NCI-H748 treated with DMSO at 0.1 percent for 48 hours (cell line): ENCODE data around the gene WDR62.

Experiments used
- DNase-seq: peaks from one replicate; lab custom pipeline; 2025; lab: John Stamatoyannopoulos, UW

WDR62 gene

DNA sequence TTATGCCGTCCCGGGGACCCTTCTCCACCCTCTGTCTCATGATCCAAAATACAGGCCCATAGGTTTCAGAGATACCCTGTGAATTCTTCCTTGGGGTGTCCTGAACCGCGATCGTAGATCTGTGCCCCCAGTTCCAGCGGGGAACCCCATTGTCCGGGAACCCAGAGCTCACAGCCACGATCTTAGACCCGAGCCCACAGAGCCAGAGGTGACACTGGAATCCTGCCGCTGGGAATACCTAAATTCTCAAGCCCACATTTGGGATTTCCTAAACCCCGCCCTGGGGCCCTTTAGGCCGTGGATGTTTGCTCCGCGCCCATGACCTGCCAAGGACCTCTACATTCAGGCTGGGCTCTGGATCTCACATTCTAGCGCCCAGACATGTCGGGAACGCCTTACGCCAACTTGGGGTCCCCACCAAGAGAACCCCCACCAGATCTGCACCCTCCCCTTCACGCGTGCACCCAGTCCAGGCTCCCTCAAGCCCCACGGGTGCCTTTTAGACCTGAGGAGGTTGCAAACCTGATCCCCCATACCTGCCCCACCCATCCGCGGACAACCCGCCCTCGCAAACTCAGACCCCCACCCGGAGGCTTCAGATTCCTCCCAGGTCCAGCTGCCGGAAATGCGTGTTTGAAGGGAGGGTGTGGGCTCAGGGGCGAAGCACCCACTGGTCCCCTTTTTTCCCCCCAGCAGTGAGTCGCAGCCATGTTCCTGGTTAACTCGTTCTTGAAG, 85.8 kb downstream of the WDR62 start:
- DNase-seq = peak; percentile 88

DNA sequence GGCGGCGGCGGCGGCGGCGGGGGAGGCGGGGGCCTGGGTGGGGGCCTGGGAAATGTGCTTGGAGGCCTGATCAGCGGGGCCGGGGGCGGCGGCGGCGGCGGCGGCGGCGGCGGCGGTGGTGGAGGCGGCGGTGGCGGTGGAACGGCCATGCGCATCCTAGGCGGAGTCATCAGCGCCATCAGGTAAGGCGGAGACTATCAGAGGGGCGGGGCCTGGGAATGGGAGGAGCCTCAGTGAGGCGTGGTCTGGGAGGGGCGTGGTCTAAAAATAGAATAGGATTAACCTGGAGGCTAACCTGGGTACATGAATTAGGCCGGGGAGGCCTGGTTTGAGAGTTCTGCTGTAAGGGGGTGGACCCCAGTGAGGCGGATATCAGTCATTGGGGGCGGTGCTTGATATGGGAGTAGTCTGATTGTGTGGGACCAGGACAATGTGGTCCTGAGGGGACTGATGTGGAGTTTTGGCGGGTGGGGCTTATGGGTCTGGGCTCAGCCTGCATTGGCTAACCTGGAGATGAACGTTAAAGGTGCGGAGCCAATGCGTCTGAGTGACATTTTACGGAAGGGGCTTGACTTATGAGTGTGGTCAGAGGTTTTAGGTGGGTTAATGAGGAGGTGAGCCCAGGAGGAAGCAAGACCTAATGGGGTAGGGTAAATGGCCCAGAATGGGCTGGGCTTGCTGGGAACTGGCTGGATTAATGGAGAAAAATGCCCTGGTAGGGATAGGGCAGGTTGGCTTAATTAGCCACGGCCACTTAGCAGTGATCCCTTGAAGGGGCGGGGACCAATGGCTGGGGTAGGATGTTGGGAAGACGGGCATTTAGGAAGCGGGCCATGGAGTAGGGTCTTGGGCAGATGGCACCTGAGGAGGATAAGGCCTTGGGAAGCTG, 86.6 kb downstream of the WDR62 start:
- peak; percentile 91 for DNase-seq

DNA sequence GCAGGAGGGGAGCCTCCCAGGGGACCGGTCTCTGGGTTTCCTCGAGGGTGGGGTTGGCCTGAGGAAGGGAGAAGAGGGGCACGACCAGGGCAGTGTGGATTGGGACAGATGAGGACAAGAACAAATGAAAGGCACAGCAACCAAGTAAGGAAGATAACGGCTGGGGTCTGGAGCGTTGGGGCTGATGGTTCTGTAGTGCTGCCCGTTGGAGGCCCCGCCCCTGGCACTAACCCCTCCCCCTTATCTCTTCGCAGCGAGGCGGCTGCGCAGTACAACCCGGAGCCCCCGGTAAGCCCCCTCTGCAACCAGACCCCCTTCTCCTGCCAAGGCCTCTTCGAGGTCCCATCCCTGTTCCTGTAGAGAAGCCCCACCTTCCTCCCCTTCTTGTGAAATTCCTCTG, 87.3 kb downstream of the WDR62 start:
- no peak for DNase-seq

DNA sequence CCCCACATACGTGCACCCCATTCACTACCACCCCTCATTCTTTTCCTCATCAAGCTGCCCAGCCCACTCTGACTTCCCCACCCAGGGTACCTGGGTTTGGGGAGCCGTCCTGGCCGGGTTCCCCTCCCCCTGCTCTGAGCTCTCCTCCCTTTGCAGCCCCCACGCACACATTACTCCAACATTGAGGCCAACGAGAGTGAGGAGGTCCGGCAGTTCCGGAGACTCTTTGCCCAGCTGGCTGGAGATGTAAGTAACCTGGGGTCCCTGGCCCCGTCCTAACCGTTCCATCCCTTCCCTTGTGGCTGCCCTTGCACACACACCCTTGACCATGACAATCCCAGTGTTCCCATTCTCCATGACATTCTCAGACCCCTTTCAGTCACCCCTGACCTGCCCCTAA, 87.8 kb downstream of the WDR62 start:
- no peak for DNase-seq

DNA sequence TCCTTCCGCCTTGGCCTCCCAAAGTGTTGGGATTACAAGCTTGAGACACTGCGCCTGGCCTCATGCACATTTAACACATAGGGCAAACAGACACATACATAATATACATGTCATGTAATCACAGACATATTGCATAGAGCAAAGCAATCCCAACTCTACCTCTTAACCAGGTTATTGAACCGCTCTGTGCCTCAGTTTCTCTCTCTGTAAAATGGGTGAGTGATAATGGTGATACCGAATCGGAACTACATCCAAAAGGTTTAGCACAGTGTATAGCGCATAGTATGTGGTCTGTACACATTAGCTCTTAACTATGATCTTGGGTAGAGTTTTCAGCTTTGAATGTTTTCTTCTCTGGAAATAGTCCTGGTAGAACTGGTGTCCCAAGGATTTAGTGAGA, 89.9 kb downstream of the WDR62 start:
- no peak for DNase-seq

DNA sequence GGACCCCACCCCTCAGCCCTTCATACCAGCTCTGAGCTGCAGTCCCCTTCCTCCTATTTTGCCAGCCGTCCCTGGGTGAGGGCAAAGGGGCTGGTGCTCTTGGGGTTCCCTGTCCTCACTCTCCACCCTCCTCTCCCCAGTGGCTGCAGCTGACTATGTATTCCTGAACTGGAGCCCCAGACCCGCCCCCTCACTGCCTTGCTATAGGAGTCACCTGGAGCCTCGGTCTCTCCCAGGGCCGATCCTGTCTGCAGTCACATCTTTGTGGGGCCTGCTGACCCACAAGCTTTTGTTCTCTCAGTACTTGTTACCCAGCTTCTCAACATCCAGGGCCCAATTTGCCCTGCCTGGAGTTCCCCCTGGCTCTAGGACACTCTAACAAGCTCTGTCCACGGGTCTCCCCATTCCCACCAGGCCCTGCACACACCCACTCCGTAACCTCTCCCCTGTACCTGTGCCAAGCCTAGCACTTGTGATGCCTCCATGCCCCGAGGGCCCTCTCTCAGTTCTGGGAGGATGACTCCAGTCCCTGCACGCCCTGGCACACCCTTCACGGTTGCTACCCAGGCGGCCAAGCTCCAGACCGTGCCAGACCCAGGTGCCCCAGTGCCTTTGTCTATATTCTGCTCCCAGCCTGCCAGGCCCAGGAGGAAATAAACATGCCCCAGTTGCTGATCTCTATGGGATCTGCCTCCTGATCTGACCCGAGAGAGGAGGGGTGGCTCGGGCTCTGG, 95.1 kb downstream of the WDR62 start:
- no peak for DNase-seq

DNA sequence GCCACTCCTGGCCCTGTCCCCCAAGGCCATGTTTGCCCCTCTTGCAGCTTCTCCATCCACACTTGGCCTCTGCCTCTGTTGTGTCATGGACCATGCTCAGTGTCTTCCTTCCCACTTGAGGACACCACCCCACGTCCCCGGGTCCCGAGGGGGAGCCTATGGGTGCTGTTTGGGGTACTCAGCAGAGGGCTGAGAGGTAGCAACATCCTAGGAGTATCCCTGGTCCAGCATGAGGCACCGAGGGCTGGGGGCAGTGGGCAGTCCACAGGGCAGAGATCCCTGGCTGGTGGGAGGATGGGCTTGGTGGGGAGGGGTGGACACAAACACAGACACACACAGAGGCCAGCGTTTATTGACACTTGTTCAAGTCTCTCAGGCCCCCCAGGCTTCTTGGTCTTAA, 95.9 kb downstream of the WDR62 start:
- DNase-seq = no peak

DNA sequence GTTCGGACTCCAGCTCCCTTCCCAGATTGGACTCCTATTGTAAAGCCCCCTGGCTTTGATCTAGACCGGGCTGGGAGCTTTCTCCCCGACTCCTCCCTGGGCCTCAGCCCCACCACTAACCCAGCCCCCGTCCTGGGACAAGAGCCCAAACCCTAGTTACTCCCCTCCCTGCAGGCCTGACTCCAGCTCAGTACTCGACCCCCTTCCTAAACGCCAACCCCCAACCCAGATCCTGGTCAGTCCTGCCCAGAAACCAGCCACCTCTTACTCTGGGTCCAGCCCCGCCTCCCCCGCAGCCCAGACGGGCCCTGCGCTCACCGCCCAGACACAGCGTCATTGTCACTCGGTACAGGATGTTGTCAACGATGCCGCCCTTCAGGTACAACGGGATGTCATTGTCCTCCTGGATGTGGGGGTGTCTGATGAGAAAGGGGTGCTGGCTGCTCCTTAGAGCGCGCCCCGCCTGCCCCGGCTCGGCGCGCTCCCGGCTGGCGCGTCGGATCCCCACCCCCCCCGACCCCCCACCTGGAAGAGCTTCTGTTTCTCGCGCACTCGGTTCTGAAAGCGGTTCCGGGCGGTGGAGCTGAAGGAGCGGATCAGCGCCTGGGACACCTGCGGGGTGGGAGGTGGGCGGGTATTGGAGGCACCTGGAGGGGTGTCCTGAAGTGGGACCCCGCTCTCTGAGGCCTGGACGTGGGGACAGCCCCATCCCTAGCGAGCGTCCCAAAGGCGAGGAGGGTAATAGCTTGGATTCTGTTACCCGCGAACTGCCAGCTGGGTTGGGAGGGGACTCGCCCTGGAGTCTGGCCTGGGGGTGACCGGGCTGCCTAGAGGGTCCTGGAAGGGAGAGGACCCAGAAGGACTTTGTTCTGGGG, 96.7 kb downstream of the WDR62 start:
- no peak for DNase-seq

DNA sequence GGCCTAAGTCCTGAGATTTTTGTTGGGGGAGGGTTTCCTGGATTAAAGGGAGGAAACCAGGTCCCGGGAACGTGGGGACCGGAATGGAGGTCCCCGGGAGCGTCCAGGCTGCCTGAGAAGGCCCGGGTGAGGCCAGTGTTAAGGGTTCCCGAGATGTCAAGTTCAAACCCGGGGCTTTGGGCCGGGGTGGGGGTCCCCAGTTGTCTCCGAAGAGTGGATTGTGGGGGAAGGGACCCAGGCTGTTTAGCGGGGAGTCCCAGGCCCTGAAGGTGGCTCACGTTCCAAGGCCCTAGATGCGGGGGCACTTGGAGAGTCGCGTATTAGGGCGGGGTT, 97.3 kb downstream of the WDR62 start:
- DNase-seq = no peak

DNA sequence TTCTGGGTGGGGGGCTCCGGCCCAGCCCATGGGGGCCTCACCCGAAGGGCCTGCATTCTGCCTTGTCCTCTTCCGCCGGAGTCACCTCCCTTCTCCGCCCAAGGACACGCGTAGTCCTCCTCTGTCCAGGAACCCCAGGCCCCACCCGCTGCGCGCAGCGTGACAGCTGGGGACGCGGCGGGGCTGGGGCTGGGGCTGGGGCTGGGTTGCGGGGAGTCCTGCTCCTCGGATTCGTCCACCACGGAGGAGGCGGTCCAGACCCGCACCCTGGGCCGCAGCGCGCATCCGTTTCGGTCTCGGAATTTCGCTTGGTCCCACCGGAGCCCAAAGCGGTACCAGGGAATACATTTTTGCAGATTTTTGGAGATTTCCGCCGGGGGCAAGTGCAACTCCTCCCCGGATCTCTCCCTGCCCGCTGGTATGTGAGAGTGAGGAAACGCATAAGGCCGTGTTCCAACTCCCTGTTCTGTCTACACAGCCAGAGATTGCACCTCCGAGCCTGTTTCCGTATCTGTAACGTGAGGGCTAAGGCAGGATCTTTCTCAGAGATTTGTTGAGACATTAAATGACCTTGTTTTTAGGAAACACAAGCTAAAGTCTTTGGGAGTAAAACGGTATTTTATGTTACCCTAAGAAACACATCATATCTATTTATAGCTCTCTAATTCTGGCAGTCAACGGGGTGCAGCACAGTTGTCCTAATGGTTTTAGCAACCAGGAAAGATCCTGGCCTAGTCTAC, 97.8 kb downstream of the WDR62 start, which contains the start of gene COX7A1:
Gene COX7A1, minus strand, starts transcription at position 96 of the 740 bp plus-strand sequence. Its CDS starts 40 bp downstream, at position 56.
- no peak for DNase-seq

DNA sequence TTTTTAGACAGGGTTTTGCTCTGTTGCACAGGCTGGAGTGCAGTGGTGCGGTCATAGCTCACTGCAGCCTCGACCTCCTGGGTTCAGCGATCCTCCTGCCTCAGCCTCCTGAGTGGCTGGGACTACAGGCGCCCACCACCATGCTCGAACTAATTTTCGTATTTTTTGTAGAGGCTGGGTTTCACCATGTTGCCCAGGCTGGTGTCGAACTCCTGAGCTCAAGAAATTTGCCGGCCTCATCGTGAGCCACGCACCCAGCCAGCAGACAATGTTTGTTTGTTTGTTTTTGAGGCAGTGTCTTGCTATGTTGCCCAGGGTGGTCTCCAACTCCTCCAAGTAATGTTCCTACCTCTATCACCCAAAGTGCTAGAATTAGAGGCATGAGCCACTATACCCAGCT, 98.4 kb downstream of the WDR62 start:
- DNase-seq = no peak
